Endometrial microvascular endothelial cells (primary cell): ENCODE measurements around the gene IRAK2. TPM values are rescaled to one million over a fixed set of nuclear protein-coding genes. Genes with fewer than 3 reads are reported as not detected.

Experiments used
- in situ Hi-C: cut with HindIII; loops from 2 replicates; pipeline ENCODE4 v1.10.0; 2017; ENCODE audit warnings: low sequenced_read_pairs, low pct_unique_long_range_greater_than_20kb; ENCODE audit errors: inconsistent ontology term
- total RNA-seq: library from RNA; depleted of rRNA; stranded (reverse); fragments of >200 nt; gene quantifications from one replicate; pipeline ENCODE4 v1.2.3, GENCODE V29; 2015; ENCODE audit errors: inconsistent ontology term

Gene IRAK2
- total RNA-seq, 1 donor from 2014 or later = 25.6 TPM

- in situ Hi-C loops = no loop called here
Observed at GRCh38 chr3:10289787-10290355, 125.2 kb downstream of the IRAK2 start.

- in situ Hi-C loops = no loop called here
Observed at GRCh38 chr3:10290481-10291176, 125.9 kb downstream of the IRAK2 start.

GRCh38 chr3:10291641-10292040, 126.9 kb downstream of the IRAK2 start:
- in situ Hi-C loops = no loop called here

GRCh38 chr3:10292505-10293419, 128.0 kb downstream of the IRAK2 start, which contains the start of gene GHRL:
Gene GHRL (minus strand): TSS chr3:10292947. CDS start chr3:10290180, 2,767 bp downstream.
- in situ Hi-C loops = no loop called here

Other genes with a start within 250 kb of the IRAK2 start
- gene IL17RC, start 247.8 kb upstream of the IRAK2 start, total RNA-seq = 20.3 TPM
- gene CRELD1, start 231.1 kb upstream of the IRAK2 start, total RNA-seq = 28.0 TPM
- gene PRRT3, start 212.5 kb upstream of the IRAK2 start, total RNA-seq = 0.93 TPM
- 78.1 TPM for gene EMC3, start 178.1 kb upstream of the IRAK2 start, total RNA-seq
- 71.3 TPM for gene FANCD2, start 138.5 kb upstream of the IRAK2 start, total RNA-seq
- gene FANCD2OS, start 56.7 kb upstream of the IRAK2 start, total RNA-seq = not detected
- 140 TPM for gene BRK1, start 49.2 kb upstream of the IRAK2 start, total RNA-seq
- gene VHL, start 23.1 kb upstream of the IRAK2 start, total RNA-seq = 34.2 TPM
- gene TATDN2, start 83.5 kb downstream of the IRAK2 start, total RNA-seq = 20.3 TPM
- not detected for gene GHRL, start 128.0 kb downstream of the IRAK2 start, total RNA-seq
- 224 TPM for gene SEC13, start 156.2 kb downstream of the IRAK2 start, total RNA-seq